SK-N-SH (cell line): ENCODE data around the gene TNFRSF19. TPM values are rescaled to one million over a fixed set of nuclear protein-coding genes. Genes with fewer than 3 reads are reported as not detected.

Experiments used
- CTCF ChIA-PET: fragments of 300-600, 350-600 bp; formaldehyde crosslinking; extraction: SDS; loops from one replicate; lab custom pipeline; 2021; lab: Yijun Ruan, JAX
- POLR2A ChIA-PET: fragments of 350-600 bp; sonication (Branson Sonifier 250); formaldehyde crosslinking; extraction: SDS; loops from one replicate; lab custom pipeline; 2020; ENCODE audit warnings: antibody characterized with exemption, inconsistent platforms; lab: Yijun Ruan, JAX
- DNase-seq: peaks from one replicate; pipeline ENCODE4 v3.0.0; 2012
- H2AFZ ChIP-seq: fragments of 200-600 bp; sonication (generic); 2 replicates; pipeline ENCODE4 v1.8.1; 2016; ENCODE audit warnings: antibody characterized with exemption, mild to moderate bottlenecking, low read depth
- H3F3A ChIP-seq: fragments of 200-600 bp; sonication (generic); replicated peaks from 2 replicates; pipeline ENCODE3; 2016; ENCODE audit warnings: antibody characterized with exemption, mild to moderate bottlenecking; ENCODE audit not compliant: insufficient read depth
- H3K27ac ChIP-seq, 2 experiments: fragments of 200-500 bp in 1 of 2; fragments of 200-600 bp in 1 of 2; sonication (Bioruptor generic) in 1 of 2; sonication (generic), shearing (Covaris generic) in 1 of 2; 2 replicates each; pipeline versions ENCODE4 v1.5.1 to v1.6.1; 2014 to 2016; ENCODE audit warnings: low read depth in 2 of 2, inconsistent platforms in 1 of 2, low read length in 1 of 2, mild to moderate bottlenecking in 1 of 2, mixed read lengths in 1 of 2
- H3K27me3 ChIP-seq: fragments of 200-600 bp; sonication (generic), shearing (Covaris generic); 2 replicates; pipeline ENCODE4 v1.6.1; 2016; ENCODE audit warnings: mixed run types; ENCODE audit not compliant: insufficient read depth
- H3K36me3 ChIP-seq, 2 experiments: fragments of 200-500 bp in 1 of 2; fragments of 200-600 bp in 1 of 2; sonication (Bioruptor generic) in 1 of 2; sonication (generic) in 1 of 2; replicated peaks in 1 of 2; 2 replicates each; pipeline versions ENCODE3 to v1.5.1; 2014 to 2016; ENCODE audit warnings: low read length in 1 of 2, mild to moderate bottlenecking in 1 of 2; ENCODE audit not compliant: insufficient read depth in 2 of 2, control insufficient read depth in 1 of 2
- H3K4me1 ChIP-seq, 2 experiments: fragments of 200-500 bp in 1 of 2; fragments of 200-600 bp in 1 of 2; sonication (Bioruptor generic) in 1 of 2; sonication (generic), shearing (Covaris generic) in 1 of 2; 2 replicates each; pipeline versions ENCODE4 v1.5.1 to v1.6.1; 2014 to 2016; ENCODE audit warnings: low read depth in 1 of 2, low read length in 1 of 2, mixed run types in 1 of 2; ENCODE audit not compliant: insufficient read depth in 2 of 2, control insufficient read depth in 1 of 2
- H3K4me2 ChIP-seq: fragments of 200-600 bp; sonication (generic), shearing (Covaris generic); 2 replicates; pipeline ENCODE4 v1.6.1; 2017; ENCODE audit warnings: mixed run types
- H3K4me3 ChIP-seq, 2 experiments: fragments of 200-500 bp in 1 of 2; fragments of 200-600 bp in 1 of 2; sonication (Bioruptor generic) in 1 of 2; sonication (generic), shearing (Covaris generic) in 1 of 2; 2 replicates each; pipeline versions ENCODE4 v1.5.1 to v1.8.1; 2014 to 2016; ENCODE audit warnings: low read depth in 2 of 2, inconsistent platforms in 1 of 2, low read length in 1 of 2, mild to moderate bottlenecking in 1 of 2, mixed read lengths in 1 of 2, moderate library complexity in 1 of 2
- H3K79me2 ChIP-seq: fragments of 200-600 bp; sonication (generic); 2 replicates; pipeline ENCODE4 v1.8.1; 2017; ENCODE audit warnings: mild to moderate bottlenecking; ENCODE audit not compliant: insufficient read depth
- H3K9ac ChIP-seq: fragments of 200-600 bp; sonication (generic); 2 replicates; pipeline ENCODE4 v1.6.1; 2017; ENCODE audit warnings: mixed run types
- H3K9me2 ChIP-seq: fragments of 200-600 bp; sonication (generic); 2 replicates; pipeline ENCODE4 v1.6.1; 2017; ENCODE audit warnings: mixed run types
- H3K9me3 ChIP-seq: fragments of 200-600 bp; sonication (generic); 2 replicates; pipeline ENCODE4 v1.6.1; 2017; ENCODE audit warnings: mixed run types, mild to moderate bottlenecking, moderate library complexity
- H4K20me1 ChIP-seq: fragments of 200-600 bp; sonication (generic); 2 replicates; pipeline ENCODE4 v1.6.1; 2017; ENCODE audit warnings: mild to moderate bottlenecking, mixed run types; ENCODE audit not compliant: insufficient read depth
- ELF1 ChIP-seq: IDR thresholded peaks from 2 replicates; pipeline ENCODE4 v1.4.0; 2012
- EZH2phosphoT487 ChIP-seq: fragments of 200-600 bp; sonication (generic); IDR thresholded peaks from 2 replicates; pipeline ENCODE4 v1.6.1; 2017; ENCODE audit warnings: low read depth, mixed run types, mild to moderate bottlenecking, antibody characterized with exemption, moderate library complexity, borderline replicate concordance
- FOSL2 ChIP-seq: IDR thresholded peaks from 2 replicates; pipeline ENCODE4 v1.4.0; 2012; ENCODE audit warnings: low read depth, mild to moderate bottlenecking, moderate library complexity, borderline replicate concordance
- GATA2 ChIP-seq: sonication (generic); formaldehyde crosslinking; IDR thresholded peaks from 2 replicates; pipeline ENCODE4 v1.5.0; 2020; ENCODE audit warnings: mild to moderate bottlenecking, missing genetic modification reagents
- IRF3 ChIP-seq: fragments of 150-350 bp; IDR thresholded peaks from 2 replicates; pipeline ENCODE4 v1.6.1; 2016; ENCODE audit warnings: mild to moderate bottlenecking, low read depth, low read length
- MEF2A ChIP-seq: IDR thresholded peaks from 2 replicates; pipeline ENCODE4 v1.4.0; 2012; ENCODE audit warnings: low read depth, borderline replicate concordance
- MXI1 ChIP-seq: IDR thresholded peaks from 2 replicates; pipeline ENCODE4 v1.6.1; 2012; ENCODE audit warnings: mild to moderate bottlenecking, low read depth, low read length, improper control_type of control experiment
- NRF1 ChIP-seq: IDR thresholded peaks from 2 replicates; pipeline ENCODE4 v1.6.1; 2012; ENCODE audit warnings: low read depth, mild to moderate bottlenecking, low read length
- SMC3 ChIP-seq: IDR thresholded peaks from 2 replicates; pipeline ENCODE4 v1.6.1; 2012; ENCODE audit warnings: low read depth, low read length, improper control_type of control experiment
- TCF12 ChIP-seq: IDR thresholded peaks from 2 replicates; pipeline ENCODE4 v1.4.0; 2012
- USF1 ChIP-seq: IDR thresholded peaks from 2 replicates; pipeline ENCODE4 v1.4.0; 2012; ENCODE audit warnings: low read depth, borderline replicate concordance
- USF2 ChIP-seq: fragments of 150-350 bp; IDR thresholded peaks from 2 replicates; pipeline ENCODE4 v1.6.1; 2017; ENCODE audit warnings: antibody characterized with exemption, low read length, low read depth, borderline replicate concordance
- YY1 ChIP-seq: IDR thresholded peaks from 2 replicates; pipeline ENCODE4 v1.4.0; 2012; ENCODE audit warnings: low read depth, mild to moderate bottlenecking
- WGBS: methylation state at CpG from one replicate; pipeline ENCODE4 v1.1.6; 2017; ENCODE audit warnings: low lambda C conversion rate; 5-methylcytosine and 5-hydroxymethylcytosine counted together
- polyA plus RNA-seq, 3 experiments: library from polyadenylated mRNA; depleted of rRNA; stranded (reverse); fragments of >200 nt; gene quantifications; 2 replicates each; pipeline ENCODE4 v1.2.3, GENCODE V29; 2012

Gene TNFRSF19
- polyA plus RNA-seq, 1 of the 3 experiments (the other 2 are of a cell fraction) = 4.6 TPM

- H4K20me1 ChIP-seq = no peaks in the 10 kb centered on the region
- POLR2A ChIA-PET = no interaction called here
- no peak overlapping the region for H3K4me3 ChIP-seq
- no peak for DNase-seq
- H3K79me2 ChIP-seq = no peaks in the 10 kb centered on the region
- H3F3A ChIP-seq = peaks cover 29% of the 10 kb centered on the region
- no peaks in the 10 kb centered on the region for H3K27me3 ChIP-seq
- WGBS = 96% methylated on average over 3 of the region's 3 CpGs
- H3K9me3 ChIP-seq = no peaks in the 10 kb centered on the region
- peaks cover 0 to 7% of the 10 kb centered on the region in 2 experiments; a peak in 1 of 4 replicates for H3K4me1 ChIP-seq
- TF ChIP-seq USF1 (no peak), IRF3 (no peak), TCF12 (no peak), MXI1 (no peak), NRF1 (no peak), YY1 (no peak), EZH2phosphoT487 (no peak), ELF1 (no peak), MEF2A (no peak)
- H3K9me2 ChIP-seq = no peaks in the 10 kb centered on the region
- peaks cover 0 to 23% of the 10 kb centered on the region in 2 experiments for H3K36me3 ChIP-seq
- H3K27ac ChIP-seq = no peak overlapping the region
- CTCF ChIA-PET = no interaction called here
- H2AFZ ChIP-seq = no peak overlapping the region
- no peak overlapping the region for H3K4me2 ChIP-seq
- H3K9ac ChIP-seq = no peak overlapping the region
Measured at GRCh38 chr13:23623394-23623793, 53.2 kb downstream of the TNFRSF19 start.

GRCh38 chr13:23626700-23627099 is 56.5 kb downstream of the TNFRSF19 start:
- no peak for DNase-seq
- Histone ChIP-seq H3K4me2 (no peak overlapping the region), H3K79me2 (no peaks in the 10 kb centered on the region), H3K9me2 (no peaks in the 10 kb centered on the region), H3K9me3 (no peaks in the 10 kb centered on the region), H3K4me1 (peaks cover 0 to 5% of the 10 kb centered on the region in 2 experiments; a peak in 1 of 4 replicates), H3K27me3 (no peaks in the 10 kb centered on the region), H3K9ac (no peak overlapping the region), H3F3A (peaks cover 10% of the 10 kb centered on the region), H3K36me3 (peaks cover 0 to 23% of the 10 kb centered on the region in 2 experiments), H4K20me1 (no peaks in the 10 kb centered on the region), H3K4me3 (no peak overlapping the region), H2AFZ (no peak overlapping the region), H3K27ac (no peak overlapping the region; a peak in 1 of 4 replicates)
- ChIA-PET CTCF (interaction anchor here (1.0 kb wide), 1 partner anchor 24 kb away, joined by 3 read pairs; no protein-coding TSS in a partner anchor), POLR2A (no interaction called here)
- WGBS = 86% methylated on average over 8 of the region's 8 CpGs
- TF ChIP-seq USF2 = no peak
- TF ChIP-seq FOSL2 = no peak
- no peak for TF ChIP-seq SMC3
- no peak for TF ChIP-seq GATA2
- TF ChIP-seq EZH2phosphoT487 = no peak
